M059J (cell line): Measurements from ENCODE around the gene FLRT1. TPM values are rescaled to one million over a fixed set of nuclear protein-coding genes. Genes with fewer than 3 reads are reported as not detected.

Source experiments
- DNase-seq: peaks from one replicate; pipeline ENCODE4 v3.0.0-alpha.2; 2012; ENCODE audit warnings: low read depth
- total RNA-seq: library from RNA; depleted of rRNA; stranded (reverse); fragments of >200 nt; shearing (Covaris generic); gene quantifications from 2 replicates; pipeline ENCODE4 v1.2.3, GENCODE V29; 2014; rRNA removed

The FLRT1 gene, protein sequence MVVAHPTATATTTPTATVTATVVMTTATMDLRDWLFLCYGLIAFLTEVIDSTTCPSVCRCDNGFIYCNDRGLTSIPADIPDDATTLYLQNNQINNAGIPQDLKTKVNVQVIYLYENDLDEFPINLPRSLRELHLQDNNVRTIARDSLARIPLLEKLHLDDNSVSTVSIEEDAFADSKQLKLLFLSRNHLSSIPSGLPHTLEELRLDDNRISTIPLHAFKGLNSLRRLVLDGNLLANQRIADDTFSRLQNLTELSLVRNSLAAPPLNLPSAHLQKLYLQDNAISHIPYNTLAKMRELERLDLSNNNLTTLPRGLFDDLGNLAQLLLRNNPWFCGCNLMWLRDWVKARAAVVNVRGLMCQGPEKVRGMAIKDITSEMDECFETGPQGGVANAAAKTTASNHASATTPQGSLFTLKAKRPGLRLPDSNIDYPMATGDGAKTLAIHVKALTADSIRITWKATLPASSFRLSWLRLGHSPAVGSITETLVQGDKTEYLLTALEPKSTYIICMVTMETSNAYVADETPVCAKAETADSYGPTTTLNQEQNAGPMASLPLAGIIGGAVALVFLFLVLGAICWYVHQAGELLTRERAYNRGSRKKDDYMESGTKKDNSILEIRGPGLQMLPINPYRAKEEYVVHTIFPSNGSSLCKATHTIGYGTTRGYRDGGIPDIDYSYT
- 0.02 and 0.15 TPM in 2 replicates for total RNA-seq

DNA sequence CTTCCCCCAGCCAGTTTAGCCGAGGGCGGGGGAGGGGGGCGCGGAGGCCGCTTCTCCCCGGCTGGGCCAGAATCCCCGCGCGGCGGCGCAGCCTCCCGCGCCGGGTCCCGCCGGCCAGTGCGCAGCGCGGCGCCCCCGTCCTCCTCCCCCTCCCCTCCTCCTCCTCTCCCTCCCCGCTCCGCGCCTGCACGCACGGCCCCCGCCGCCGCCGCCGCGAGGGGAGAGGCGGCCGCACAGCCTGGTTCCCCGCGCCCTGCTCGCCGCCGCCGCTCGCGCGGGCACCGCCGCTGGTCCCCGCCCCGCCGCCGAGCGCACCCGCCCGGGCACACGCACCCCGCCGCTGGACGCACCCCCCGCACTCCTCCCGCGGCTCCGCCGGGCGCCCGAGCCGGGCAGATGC lies at the start of gene FLRT1:
TSS of gene FLRT1 (plus strand) at position 356 of the 400 bp plus-strand sequence. CDS start 80,337 bp downstream, outside the sequence.
- no peak for DNase-seq

DNA sequence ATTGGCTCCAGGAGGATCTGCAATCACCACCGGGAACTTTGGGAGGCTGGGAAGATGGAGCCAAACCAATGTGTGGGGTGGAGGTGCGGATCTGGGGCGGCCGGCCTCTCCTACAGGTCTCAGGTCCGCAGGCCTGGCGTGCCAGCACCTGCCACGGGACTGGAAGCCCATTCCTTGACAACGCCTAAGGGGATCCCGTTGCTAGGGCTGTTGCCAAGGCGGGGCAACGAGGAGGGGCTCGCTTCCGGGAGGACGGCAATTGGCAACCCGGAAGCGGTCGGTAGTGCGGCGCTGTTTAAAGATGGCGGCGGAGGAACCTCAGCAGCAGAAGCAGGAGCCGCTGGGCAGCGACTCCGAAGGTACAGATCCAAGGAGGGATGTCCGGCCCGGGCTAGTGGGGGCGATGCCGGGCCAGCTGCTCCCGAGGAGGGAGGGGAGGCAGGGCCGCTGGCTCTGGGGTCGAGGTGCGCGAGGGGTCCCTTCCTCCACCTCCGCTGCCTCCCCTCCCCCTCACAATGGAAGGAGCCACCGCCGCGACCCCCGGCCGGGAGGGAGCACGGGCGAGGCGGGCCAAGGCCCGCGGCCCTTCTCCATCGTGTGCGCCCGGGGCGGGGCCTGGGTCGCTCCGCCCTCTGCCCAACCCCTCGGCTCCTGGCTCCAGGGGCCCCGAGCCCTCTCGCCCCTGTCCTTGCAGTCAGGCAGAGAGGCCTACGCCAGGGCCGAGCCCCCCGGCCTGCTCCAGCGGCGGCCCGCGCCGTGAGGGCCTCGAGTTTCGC lies 49.4 kb upstream of the FLRT1 start, which contains the start of gene OTUB1:
TSS of gene OTUB1 (plus strand) at position 283 of the 776 bp plus-strand sequence. CDS start at position 302, 19 bp downstream.
- peak; percentile 96 for DNase-seq

DNA sequence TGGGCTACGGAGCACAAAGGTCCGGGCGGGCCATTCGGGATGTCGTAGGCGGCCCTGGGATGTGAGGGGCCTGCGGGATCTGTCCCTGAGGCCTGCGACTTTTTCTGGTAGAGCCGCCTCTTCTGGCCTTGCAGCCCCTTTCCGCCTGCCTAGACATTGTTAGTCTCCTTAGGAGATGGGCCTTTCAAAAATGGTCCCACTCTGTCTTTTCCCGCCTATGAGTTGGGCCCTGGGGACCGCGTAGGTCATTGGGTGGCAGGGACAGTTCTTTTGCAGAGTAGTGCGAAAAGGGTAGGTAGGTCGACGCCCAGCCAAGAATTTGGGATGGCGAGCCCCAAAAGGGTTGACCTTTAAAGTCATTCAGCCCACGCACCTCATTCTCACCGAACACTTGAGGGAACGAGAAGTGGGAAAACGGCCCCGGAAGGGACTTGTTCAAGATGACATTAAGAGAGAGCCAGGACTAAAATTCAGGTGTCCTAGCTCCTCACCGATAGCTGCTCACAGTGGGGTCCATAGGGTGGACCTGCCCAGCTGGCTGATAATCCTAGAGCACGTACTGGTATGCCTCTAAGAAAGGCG lies 48.7 kb upstream of the FLRT1 start:
- DNase-seq = no peak

DNA sequence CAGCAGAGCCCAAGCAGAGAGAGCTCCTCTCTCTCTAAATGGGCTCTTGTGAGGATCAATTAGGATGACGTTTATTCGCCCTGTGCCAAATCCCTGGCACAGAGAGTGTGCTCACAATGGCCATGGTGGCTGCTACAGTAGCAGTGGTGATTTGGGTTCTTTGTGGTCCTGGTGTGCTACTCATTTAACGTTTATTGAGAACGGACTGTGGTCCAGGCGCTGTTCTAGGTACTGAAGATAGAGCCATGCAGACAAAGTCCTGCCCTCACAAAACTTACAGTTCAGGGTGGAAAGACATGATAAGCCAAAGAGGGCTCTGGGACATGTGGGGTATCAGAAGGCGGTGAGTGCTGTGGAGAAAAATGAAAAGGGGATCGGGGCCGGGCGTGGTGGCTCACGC lies 44.2 kb upstream of the FLRT1 start:
- DNase-seq = no peak

DNA sequence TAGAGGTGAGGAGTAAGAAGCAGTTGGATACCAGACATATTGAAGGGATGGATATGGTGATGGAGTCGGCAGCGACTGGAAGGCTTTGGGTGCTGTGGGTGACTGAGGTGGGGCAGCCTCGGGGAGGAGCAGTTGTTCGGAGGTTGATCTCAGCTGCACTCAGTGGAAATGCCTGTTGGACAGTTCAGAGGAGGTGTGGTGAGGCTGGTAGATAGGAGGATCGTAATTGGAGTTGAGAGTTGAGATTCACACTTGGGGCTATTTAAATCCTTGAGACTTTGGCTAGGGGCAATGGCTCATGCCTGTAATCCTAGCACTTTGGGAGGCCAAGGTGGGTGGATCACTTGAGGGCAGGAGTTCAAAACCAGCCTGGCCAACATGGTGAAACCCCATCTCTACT lies 42.6 kb upstream of the FLRT1 start:
- DNase-seq = no peak

DNA sequence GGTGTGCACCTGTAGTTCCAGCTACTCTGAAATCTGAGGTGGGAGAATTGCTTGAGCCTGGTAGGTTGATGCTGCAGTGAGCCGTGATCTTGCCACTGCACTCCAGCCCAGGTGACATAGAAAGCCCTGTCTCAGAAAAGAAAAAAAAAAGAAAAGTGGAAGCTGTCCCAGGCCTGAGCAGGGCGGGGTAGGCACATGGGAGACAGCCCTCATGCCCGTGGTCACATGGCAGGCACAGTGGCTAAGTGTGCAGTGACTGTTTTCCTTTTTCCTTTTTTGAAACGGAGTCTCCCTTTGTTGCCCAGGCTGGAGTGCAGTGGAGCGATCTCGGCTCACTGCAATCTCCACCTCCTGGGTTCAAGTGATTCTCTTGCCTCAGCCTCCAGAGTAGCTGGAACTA lies 41.7 kb upstream of the FLRT1 start:
- DNase-seq = no peak

DNA sequence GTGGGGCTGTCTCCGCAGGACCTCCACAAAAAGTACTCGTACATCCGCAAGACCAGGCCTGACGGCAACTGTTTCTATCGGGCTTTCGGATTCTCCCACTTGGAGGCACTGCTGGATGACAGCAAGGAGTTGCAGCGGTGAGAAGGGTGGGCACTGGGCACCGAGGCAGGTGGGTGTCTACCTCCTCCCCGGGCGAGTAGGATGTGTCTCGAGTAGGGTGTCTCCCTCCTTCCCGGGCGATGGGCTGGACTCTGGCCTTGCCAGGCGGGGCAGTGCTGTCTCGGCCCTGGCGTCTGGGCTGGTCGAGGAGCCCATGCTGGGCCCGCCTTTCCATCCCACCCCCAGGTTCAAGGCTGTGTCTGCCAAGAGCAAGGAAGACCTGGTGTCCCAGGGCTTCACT lies 39.2 kb upstream of the FLRT1 start:
- no peak for DNase-seq

DNA sequence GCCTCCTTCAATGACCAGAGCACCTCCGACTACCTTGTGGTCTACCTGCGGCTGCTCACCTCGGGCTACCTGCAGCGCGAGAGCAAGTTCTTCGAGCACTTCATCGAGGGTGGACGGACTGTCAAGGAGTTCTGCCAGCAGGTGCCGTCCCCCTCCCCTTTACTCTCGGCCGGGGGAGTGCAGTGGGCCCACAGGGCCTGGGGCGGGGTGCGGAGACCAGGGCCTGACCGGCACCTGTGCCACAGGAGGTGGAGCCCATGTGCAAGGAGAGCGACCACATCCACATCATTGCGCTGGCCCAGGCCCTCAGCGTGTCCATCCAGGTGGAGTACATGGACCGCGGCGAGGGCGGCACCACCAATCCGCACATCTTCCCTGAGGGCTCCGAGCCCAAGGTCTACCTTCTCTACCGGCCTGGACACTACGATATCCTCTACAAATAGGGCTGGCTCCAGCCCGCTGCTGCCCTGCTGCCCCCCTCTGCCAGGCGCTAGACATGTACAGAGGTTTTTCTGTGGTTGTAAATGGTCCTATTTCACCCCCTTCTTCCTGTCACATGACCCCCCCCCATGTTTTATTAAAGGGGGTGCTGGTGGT lies 38.5 kb upstream of the FLRT1 start:
- DNase-seq = no peak

DNA sequence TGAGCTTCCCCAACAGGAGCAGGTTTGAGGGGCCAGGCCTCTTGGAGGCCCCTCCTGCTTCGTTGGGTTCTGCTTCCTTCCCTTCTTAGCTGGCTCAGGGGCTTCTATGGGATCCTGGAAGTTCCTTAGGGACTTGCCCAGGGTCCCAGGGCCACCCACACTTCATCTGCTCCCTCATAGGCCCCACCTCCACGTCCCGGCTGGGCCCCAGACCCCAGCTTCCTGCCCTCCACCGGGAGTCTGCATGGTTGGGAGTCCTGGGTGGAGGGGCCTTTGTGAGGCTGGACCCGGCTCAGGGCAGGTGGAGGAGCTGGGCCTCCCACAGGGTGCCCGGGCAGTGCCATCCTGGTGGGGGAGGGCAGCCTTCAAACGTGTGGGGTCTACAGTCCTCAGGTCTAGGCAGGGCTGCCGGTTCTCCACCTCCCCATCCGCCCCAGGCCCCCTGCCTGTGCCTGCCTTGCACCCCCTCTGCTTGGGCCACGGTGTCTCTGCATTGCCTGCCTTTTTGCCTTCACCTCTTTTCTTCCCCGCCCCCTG lies 37.9 kb upstream of the FLRT1 start:
- DNase-seq = no peak

DNA sequence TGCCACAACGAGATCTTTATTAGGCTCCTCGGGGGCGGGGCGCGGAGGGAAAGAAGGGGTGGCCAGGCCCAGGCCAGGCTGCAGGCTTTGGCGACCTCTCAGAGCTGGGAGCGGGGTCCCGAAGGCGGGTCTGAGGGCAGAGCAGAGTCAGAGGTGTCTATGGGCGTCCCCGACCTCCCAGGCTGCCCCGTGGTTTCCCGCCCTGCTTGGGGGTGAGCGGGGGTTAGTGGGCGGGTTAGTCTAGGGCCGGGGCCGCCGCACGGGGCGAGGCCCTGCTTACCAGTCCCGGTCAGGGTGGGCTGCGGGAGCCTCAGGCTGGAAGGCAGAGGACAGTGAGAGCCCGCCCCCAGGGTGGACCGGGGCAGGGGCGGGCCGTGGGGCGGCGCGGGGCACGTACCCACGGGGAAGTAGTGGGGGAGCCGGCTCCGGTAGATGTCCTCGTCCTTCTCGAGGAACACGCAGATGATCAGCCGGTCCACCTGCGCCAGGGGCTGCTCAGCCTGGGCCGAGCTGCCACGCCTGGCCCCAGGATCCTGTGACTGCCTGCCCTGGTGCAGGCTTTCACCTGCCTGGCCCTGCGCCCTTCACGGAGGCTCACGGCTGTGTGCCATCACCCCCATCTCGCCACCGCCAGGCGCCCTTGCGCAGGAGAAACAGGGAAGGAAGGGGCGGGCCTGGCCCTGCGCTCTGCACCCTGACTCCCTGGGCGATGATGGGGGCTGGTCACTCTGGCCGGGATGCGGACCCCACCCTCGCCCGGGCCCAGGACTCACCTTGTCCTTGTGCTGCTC lies 37.0 kb upstream of the FLRT1 start:
- DNase-seq = no peak

DNA sequence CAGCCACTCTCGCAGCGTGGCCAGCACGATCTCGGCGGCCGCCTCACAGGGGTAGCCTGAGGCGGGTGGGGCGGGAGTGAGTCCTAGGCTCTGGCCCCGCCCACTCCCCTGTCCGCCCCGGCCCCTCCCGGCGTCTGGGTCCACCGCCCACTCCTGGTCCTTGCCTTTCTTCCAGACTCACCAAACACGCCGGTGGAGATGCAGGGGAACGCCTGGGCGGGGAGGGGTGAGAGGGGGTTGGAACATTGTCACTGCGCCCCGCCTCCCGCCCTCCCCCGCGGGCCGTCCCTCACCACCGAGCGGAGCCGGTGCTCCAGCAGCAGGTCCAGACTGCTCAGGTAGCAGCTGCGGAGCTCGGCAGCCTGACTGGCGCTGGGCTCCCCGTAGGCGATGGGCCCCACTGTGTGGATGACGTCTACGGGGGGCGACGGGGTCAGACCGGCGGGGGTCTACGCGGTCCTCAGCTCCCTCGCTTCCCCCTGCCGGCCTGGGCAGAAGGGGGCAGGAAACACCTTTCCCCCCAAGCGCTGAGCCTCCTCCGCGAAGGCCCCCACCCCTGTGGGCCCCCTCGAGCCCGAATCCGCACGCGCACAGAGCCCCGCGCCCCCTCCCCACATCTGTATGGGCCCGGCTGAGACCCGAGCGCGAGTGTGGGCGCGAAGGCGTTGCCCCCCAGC lies 36.2 kb upstream of the FLRT1 start:
- no peak for DNase-seq

DNA sequence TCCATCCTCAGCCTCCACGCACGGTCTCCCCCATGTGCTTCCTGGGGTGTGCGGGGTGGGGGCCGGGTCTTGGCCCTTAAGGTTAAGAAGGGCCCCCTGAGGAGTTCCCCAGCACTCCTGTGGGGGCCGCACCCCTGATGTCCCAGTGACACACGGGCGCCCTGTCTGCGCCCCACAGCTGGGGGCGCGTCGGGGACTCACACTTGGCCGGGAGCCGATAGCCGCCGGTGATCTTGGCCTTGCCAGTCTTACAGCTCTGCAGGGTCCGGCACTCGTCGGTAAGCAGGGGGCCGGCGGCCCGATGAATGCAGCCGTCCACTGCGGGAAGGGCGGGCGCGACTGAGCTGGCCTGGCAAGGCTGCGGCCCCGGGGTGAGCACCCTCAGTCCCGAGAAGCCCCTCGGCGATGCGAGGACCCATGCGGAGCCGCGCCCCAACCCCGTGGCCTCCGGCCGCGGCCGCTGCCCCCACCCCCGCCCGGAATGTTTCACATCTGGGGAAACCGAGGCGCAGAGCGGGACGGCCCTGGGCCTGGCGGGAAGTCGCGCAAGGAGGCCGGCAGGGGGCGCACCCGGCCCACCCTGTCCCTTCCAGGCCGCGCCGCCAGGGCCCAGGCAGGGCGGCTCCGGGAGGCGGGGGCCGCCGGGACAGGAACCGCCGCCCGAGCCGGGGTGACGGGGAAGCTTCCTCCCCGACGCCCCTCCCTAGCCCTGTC lies 35.5 kb upstream of the FLRT1 start:
- DNase-seq = no peak

DNA sequence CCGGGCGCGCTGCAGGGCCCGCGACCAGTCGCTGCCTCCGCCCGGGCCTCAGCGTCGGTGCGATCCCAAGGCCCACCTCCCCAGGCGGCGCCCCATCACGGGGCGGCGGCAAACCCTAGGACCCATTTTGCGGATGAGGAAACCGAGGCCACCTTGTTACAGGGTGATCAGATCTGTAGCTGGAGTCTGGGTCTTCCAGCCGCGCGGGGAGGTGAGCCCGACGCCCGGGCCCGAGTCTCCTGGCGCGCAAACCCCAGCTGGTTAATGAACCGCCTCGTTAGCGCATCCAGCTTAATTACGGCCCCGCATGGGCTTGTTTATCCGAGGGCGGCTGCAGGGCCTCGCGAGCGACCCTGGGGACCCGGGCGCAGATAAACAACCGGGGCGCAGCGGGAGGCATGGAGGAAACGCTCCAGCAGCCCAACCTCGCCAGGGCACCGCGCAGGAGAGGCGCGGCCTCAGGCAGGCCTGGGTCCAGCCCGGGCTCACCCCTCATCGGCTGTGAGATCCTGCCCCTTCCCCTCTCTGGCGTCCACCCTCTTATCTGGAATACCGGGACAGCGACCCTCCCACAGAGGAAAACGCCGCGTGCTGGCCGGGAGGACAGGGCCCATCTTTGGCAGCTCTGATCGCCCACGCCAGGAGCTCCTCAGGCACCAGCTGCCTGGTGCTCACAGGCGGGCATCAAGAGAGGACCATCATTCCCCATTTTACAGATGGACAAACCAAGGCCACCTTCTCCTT lies 34.8 kb upstream of the FLRT1 start:
- no peak for DNase-seq

DNA sequence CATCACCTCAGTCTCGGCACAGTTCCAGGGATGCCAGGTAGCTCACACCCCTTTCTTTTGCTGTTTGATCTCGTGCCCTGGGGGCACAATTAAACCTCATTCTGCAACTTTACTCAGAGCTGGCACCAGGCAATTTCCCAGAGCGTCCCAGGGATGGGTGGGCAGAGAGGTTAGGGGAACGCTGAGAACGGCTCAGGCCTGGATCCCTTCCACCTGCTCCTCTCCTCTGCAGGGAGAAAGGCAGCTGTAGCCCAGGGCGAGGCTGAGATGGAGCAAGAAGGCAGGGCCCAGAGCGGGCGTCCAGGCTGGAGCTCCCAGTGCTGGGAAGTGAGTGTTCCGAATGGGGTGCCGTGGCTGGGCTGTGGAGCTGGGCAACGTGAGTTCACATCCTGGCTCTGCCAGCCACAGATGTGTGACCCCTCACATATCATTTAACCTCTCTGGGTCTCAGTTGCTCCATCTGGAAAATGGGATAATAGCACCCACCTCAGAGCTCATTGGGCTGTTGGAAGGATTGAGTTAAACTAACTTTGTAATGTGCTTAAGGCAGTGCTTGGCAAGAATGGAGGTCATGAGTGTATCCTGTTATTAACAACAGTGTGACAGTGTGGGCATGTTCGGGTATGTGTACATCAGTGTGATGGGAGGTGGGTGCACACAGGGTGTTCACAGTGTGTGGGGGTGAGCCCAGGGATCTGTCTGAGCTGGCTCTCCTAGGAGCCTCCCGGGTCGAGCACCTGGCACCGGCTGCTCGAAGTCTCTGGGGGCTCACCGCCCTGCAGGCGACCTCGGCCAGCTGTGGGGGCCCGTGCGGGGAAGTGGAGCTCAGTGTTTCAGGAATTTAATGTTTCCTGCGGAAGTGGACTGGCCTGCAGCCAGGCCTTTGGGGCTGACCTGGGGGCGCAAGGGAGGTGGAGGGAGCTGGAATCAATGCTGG lies 34.0 kb upstream of the FLRT1 start:
- DNase-seq = peak; percentile 46

DNA sequence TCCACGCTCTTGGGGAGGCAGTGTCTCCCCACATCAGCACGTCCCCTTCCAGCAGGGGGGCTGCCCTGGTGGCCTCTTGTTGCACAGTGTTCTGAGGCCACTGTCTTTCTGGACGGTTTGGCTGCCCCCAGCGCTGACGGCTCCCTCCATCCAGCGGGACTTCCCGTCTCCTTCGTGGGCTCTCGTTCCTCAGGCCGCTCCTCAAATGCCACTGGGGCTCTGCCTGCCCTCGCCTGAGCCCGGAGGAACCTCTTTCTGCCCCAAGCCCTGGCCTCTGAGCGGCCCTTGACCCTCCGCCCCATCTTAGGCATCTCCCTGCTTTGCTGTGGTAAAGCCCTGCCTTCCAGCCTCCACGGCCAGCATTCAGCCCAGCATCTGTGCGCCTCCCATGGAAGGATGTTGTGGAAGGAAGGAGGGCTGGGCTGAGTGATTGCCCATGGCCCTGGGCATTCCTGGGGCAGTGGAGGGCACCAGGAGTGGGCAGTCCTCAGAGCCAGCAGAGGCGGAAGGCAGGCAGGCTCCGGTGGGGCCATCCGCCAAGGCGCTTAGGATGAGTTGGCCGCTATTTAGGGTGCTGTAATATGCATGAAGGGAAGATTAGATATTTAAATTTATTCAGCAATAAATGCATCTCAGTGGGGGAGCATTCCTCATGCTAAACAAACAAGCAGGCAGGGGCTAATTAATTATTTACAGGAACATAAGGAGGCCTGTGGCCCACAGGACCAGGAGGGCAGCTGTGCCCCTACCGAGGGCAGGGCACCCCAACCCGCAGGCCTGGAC lies 31.7 kb upstream of the FLRT1 start:
- peak; percentile 82 for DNase-seq

DNA sequence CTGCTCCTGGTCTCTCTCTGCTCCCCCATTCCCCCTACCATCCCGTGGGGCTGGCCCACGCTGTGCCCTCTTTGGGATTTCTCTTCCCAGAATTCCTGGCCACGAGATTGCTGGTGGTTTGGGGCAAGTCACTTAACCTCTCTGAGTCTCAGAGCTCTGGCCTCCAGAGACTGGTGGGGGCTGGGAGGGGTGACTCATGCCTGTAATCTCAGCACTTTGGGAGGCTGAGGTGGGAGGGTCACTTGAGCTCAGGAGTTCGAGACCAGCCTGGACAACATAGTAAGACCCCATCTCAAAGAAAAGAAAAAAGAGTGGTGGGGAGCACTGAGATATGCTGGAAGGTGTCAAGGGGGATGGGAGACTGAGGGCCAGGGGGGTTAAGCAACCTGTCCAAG lies 31.1 kb upstream of the FLRT1 start:
- peak; percentile 47 for DNase-seq

DNA sequence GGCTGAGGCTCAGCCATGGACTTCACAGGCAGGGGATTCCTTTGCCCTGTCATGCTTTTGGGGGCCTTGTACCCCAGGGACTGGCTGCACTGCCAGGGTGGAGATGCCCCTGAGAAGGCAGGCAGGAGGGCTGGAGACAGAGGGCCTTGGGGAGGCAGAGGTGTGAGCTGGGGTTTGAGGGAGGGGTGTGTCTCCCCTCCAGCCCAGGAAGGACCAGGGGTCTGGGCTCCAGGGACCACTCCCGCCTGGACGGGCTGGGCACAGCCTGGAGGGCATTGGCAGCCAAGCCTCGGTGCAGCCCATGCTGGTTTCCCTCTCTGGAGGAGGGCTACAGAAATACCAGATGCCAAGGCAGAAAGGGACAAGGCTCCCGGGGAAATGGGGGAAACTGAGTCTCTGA lies 30.0 kb upstream of the FLRT1 start:
- DNase-seq = no peak
